ENCODE results near the gene VAT1.
A peak's percentile ranks its signal among the peaks of the same experiment; 100 is the strongest.
"Not testable (repeated sequence)": the region's sequence is repeated elsewhere in the genome, so short reads cannot be mapped to it uniquely, and the experiment has no call there.

Gene VAT1

GRCh38 chr17:42999003-42999525 lies 23.1 kb downstream of the VAT1 start:
- H3K36me3 ChIP-seq (ENCODE audit: insufficient read depth, low read length) = peaks cover 47% of the 10 kb centered on the region
- peak overlapping the region; percentile 94 for H3K27ac ChIP-seq (ENCODE audit: low read depth, low read length)
- H3K4me1 ChIP-seq (ENCODE audit: insufficient read depth, low read length) = peaks cover 18% of the 10 kb centered on the region
- peak overlapping the region; percentile 98 for H3K9ac ChIP-seq (ENCODE audit: low read depth, low read length)
- H3K27me3 ChIP-seq (ENCODE audit: insufficient read depth, low read length) = no peaks in the 10 kb centered on the region
- H3K9me3 ChIP-seq (ENCODE audit: insufficient read depth, low read depth, low read length) = no peaks in the 10 kb centered on the region
- 14% methylated on average over 10 of the region's 10 CpGs for WGBS
- H3K4me3 ChIP-seq (ENCODE audit: low read length) = peak overlapping the region; percentile 91

GRCh38 chr17:42997984-42998938 lies 23.9 kb downstream of the VAT1 start, which contains the start of gene RPL27:
RPL27 (plus strand) TSS chr17:42998419; CDS start chr17:42998751, 332 bp downstream.
- WGBS = under 1% methylated on average over 49 of the region's 49 CpGs

GRCh38 chr17:42997390-42997983 lies 24.7 kb downstream of the VAT1 start:
- H3K4me1 ChIP-seq (ENCODE audit: insufficient read depth, low read length) = peaks cover 18% of the 10 kb centered on the region
- H3K36me3 ChIP-seq (ENCODE audit: insufficient read depth, low read length) = peaks cover 44% of the 10 kb centered on the region
- H3K27me3 ChIP-seq (ENCODE audit: insufficient read depth, low read length) = no peaks in the 10 kb centered on the region
- H3K27ac ChIP-seq (ENCODE audit: low read depth, low read length) = no peak overlapping the region; the same call in 1 of the 2 replicates
- peak overlapping the region; percentile 91 for H3K4me3 ChIP-seq (ENCODE audit: low read length)
- H3K9me3 ChIP-seq (ENCODE audit: insufficient read depth, low read depth, low read length) = no peaks in the 10 kb centered on the region
- 27% methylated on average over 3 of the region's 5 CpGs for WGBS
- H3K9ac ChIP-seq (ENCODE audit: low read depth, low read length) = peak overlapping the region; percentile 38; the same call in 1 of the 2 replicates

More at GRCh38 chr17:42997984-42998938, 23.9 kb downstream of the VAT1 start, which contains the start of gene RPL27:
- peaks cover 44% of the 10 kb centered on the region for H3K36me3 ChIP-seq (ENCODE audit: insufficient read depth, low read length)
- H3K27me3 ChIP-seq (ENCODE audit: insufficient read depth, low read length) = no peaks in the 10 kb centered on the region
- peak within 1 kb of the TSS; percentile 98 for H3K9ac ChIP-seq (ENCODE audit: low read depth, low read length)
- H3K4me1 ChIP-seq (ENCODE audit: insufficient read depth, low read length) = peaks cover 18% of the 10 kb centered on the region
- peak within 1 kb of the TSS; percentile 94 for H3K27ac ChIP-seq (ENCODE audit: low read depth, low read length)
- H3K9me3 ChIP-seq (ENCODE audit: insufficient read depth, low read depth, low read length) = no peaks in the 10 kb centered on the region
- peak within 1 kb of the TSS; percentile 91 for H3K4me3 ChIP-seq (ENCODE audit: low read length)

- H3K4me3 ChIP-seq (ENCODE audit: low read length); H3K4me1 ChIP-seq (ENCODE audit: insufficient read depth, low read length); H3K9me3 ChIP-seq (ENCODE audit: insufficient read depth, low read depth, low read length); H3K9ac ChIP-seq (ENCODE audit: low read depth, low read length); H3K27me3 ChIP-seq (ENCODE audit: insufficient read depth, low read length); H3K27ac ChIP-seq (ENCODE audit: low read depth, low read length): not testable (repeated sequence)
- H3K36me3 ChIP-seq (ENCODE audit: insufficient read depth, low read length) = peaks cover 40% of the 10 kb centered on the region
- 97% methylated on average over 9 of the region's 10 CpGs for WGBS
Measured at GRCh38 chr17:42993913-42994312, 28.3 kb downstream of the VAT1 start.

GRCh38 chr17:42992872-42993271 lies 29.3 kb downstream of the VAT1 start:
- no peak overlapping the region for H3K4me3 ChIP-seq (ENCODE audit: low read length)
- peaks cover 51% of the 10 kb centered on the region for H3K36me3 ChIP-seq (ENCODE audit: insufficient read depth, low read length)
- H3K4me1 ChIP-seq (ENCODE audit: insufficient read depth, low read length) = peaks cover 7% of the 10 kb centered on the region; the same call in 1 of the 2 replicates
- WGBS = 93% methylated on average over 5 of the region's 5 CpGs
- no peaks in the 10 kb centered on the region for H3K27me3 ChIP-seq (ENCODE audit: insufficient read depth, low read length)
- H3K27ac ChIP-seq (ENCODE audit: low read depth, low read length) = no peak overlapping the region
- no peak overlapping the region for H3K9ac ChIP-seq (ENCODE audit: low read depth, low read length)
- no peaks in the 10 kb centered on the region for H3K9me3 ChIP-seq (ENCODE audit: insufficient read depth, low read depth, low read length)

GRCh38 chr17:42991471-42991870 lies 30.7 kb downstream of the VAT1 start:
- H3K4me3 ChIP-seq (ENCODE audit: low read length) = no peak overlapping the region
- no peaks in the 10 kb centered on the region for H3K27me3 ChIP-seq (ENCODE audit: insufficient read depth, low read length)
- WGBS = 94% methylated on average over 6 of the region's 6 CpGs
- no peaks in the 10 kb centered on the region for H3K9me3 ChIP-seq (ENCODE audit: insufficient read depth, low read depth, low read length)
- no peak overlapping the region for H3K9ac ChIP-seq (ENCODE audit: low read depth, low read length)
- H3K36me3 ChIP-seq (ENCODE audit: insufficient read depth, low read length) = peaks cover 65% of the 10 kb centered on the region
- no peaks in the 10 kb centered on the region for H3K4me1 ChIP-seq (ENCODE audit: insufficient read depth, low read length)
- H3K27ac ChIP-seq (ENCODE audit: low read depth, low read length) = no peak overlapping the region

- 93% methylated on average over 5 of the region's 6 CpGs for WGBS
- Histone ChIP-seq H3K9me3 (ENCODE audit: insufficient read depth, low read depth, low read length) (no peaks in the 10 kb centered on the region), H3K4me3 (ENCODE audit: low read length) (no peak overlapping the region), H3K9ac (ENCODE audit: low read depth, low read length) (no peak overlapping the region), H3K27me3 (ENCODE audit: insufficient read depth, low read length) (no peaks in the 10 kb centered on the region), H3K27ac (ENCODE audit: low read depth, low read length) (no peak overlapping the region), H3K4me1 (ENCODE audit: insufficient read depth, low read length) (no peaks in the 10 kb centered on the region), H3K36me3 (ENCODE audit: insufficient read depth, low read length) (peaks cover 77% of the 10 kb centered on the region)
Measured at GRCh38 chr17:42989726-42990652, 32.2 kb downstream of the VAT1 start.

GRCh38 chr17:42989141-42989540 lies 33.0 kb downstream of the VAT1 start:
- Histone ChIP-seq H3K4me1 (ENCODE audit: insufficient read depth, low read length) (no peaks in the 10 kb centered on the region), H3K36me3 (ENCODE audit: insufficient read depth, low read length) (peaks cover 79% of the 10 kb centered on the region), H3K27me3 (ENCODE audit: insufficient read depth, low read length) (no peaks in the 10 kb centered on the region), H3K9me3 (ENCODE audit: insufficient read depth, low read depth, low read length) (no peaks in the 10 kb centered on the region), H3K9ac (ENCODE audit: low read depth, low read length) (no peak overlapping the region), H3K27ac (ENCODE audit: low read depth, low read length) (no peak overlapping the region), H3K4me3 (ENCODE audit: low read length) (no peak overlapping the region)
- 94% methylated on average over 5 of the region's 5 CpGs for WGBS

GRCh38 chr17:42985225-42985624 lies 37.0 kb downstream of the VAT1 start:
- Histone ChIP-seq H3K9me3 (ENCODE audit: insufficient read depth, low read depth, low read length) (no peaks in the 10 kb centered on the region), H3K4me1 (ENCODE audit: insufficient read depth, low read length) (no peaks in the 10 kb centered on the region), H3K36me3 (ENCODE audit: insufficient read depth, low read length) (peaks cover 55% of the 10 kb centered on the region), H3K27me3 (ENCODE audit: insufficient read depth, low read length) (no peaks in the 10 kb centered on the region), H3K4me3 (ENCODE audit: low read length) (no peak overlapping the region), H3K27ac (ENCODE audit: low read depth, low read length) (no peak overlapping the region), H3K9ac (ENCODE audit: low read depth, low read length) (no peak overlapping the region)
- WGBS = no CpG with 5 or more reads among the region's 1 CpG

GRCh38 chr17:42982266-42982665 lies 39.9 kb downstream of the VAT1 start:
- Histone ChIP-seq H3K9me3 (ENCODE audit: insufficient read depth, low read depth, low read length) (no peaks in the 10 kb centered on the region), H3K27ac (ENCODE audit: low read depth, low read length) (no peak overlapping the region), H3K27me3 (ENCODE audit: insufficient read depth, low read length) (no peaks in the 10 kb centered on the region), H3K36me3 (ENCODE audit: insufficient read depth, low read length) (peaks cover 25% of the 10 kb centered on the region), H3K4me1 (ENCODE audit: insufficient read depth, low read length) (peaks cover 3% of the 10 kb centered on the region; the same call in 1 of the 2 replicates), H3K4me3 (ENCODE audit: low read length) (0 out of 2 replicates have a peak overlapping the region, but pooled peaks have one; percentile 1), H3K9ac (ENCODE audit: low read depth, low read length) (no peak overlapping the region)
